Measurements from ENCODE around the gene CDHR3. TPM values are rescaled to one million over a fixed set of nuclear protein-coding genes. Genes with fewer than 3 reads are reported as not detected.

The CDHR3 gene
- total and polyA plus RNA-seq, 10 of the 15 experiments (the other 5 are each of a cell fraction or from before 2014, with no cell fraction given) = 0.06 to 0.11 TPM; not detected in 8

DNA sequence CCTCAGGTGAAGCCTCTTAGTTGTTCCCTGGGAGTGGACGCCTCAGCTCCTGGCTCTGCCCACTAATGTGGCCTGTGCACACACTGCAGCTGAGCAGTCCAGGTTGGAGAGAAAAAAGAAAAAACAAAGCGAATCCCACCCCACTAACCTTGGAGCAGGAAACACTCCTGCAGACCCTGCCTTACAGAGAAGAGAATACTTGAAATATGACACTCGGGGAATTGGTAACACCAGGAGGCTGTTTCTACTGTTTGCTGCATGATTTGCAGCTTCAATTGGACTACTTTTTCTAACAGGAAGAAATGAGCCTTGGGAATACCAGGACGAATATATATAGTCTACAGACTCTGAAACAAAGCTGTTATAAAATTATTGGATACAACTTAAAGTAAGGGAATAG lies 22.2 kb downstream of the CDHR3 start:
- DNase-seq (ENCODE audit: low read depth, low spot score) = no peak
- ATAC-seq = no peak
- Histone ChIP-seq H3K27me3 (replicated peaks in 1 of 2; ENCODE audit: control insufficient read depth in 2 of 2, insufficient read depth in 2 of 2, low read length in 1 of 2) (peaks cover 0 to 2% of the 10 kb centered on the region in 2 experiments; a peak in 2 of 4 replicates), H3K27ac (ENCODE audit: control insufficient read depth, insufficient read depth) (no peak overlapping the region), H3K79me2 (ENCODE audit: control insufficient read depth, insufficient read depth, low read length) (no peaks in the 10 kb centered on the region), H3K4me3 (no peak overlapping the region), H2AFZ (ENCODE audit: control insufficient read depth, low read depth, low read length) (no peak overlapping the region), H3K36me3 (ENCODE audit: control insufficient read depth in 2 of 2, insufficient read depth in 2 of 2, low read length in 1 of 2) (no peaks in the 10 kb centered on the region), H3K4me2 (ENCODE audit: control insufficient read depth, insufficient read depth) (no peak overlapping the region), H3K9ac (ENCODE audit: control insufficient read depth, insufficient read depth, low read length) (no peak overlapping the region), H3K4me1 (ENCODE audit: control insufficient read depth, insufficient read depth, low read length) (no peaks in the 10 kb centered on the region), H4K20me1 (ENCODE audit: control insufficient read depth, insufficient read depth) (no peaks in the 10 kb centered on the region), H3K9me3 (replicated peaks; ENCODE audit: control insufficient read depth, insufficient read depth, low read length) (no peaks in the 10 kb centered on the region)
- in situ Hi-C loops (cut with MboI) = no loop called here
- BruUV-seq (replicated peaks) = no TSS peak
- WGBS (ENCODE audit: insufficient coverage, insufficient replicate concordance, low lambda C conversion rate, missing lambda C conversion rate) = 15% methylated on average over 4 of the region's 4 CpGs
- TF ChIP-seq SREBF2 (IDR thresholded peaks at IDR 0.05; ENCODE audit: low read length) (no peak), CBX3 (IDR thresholded peaks at IDR 0.05; ENCODE audit: borderline replicate concordance, low read depth) (no peak), TARDBP (IDR thresholded peaks at IDR 0.05; ENCODE audit: borderline replicate concordance) (no peak), EP300 (IDR thresholded peaks at IDR 0.05; ENCODE audit: borderline replicate concordance in 1 of 2, control insufficient read depth in 1 of 2, low read depth in 2 of 2, low read length in 2 of 2) (no peak), ATF7 (IDR thresholded peaks at IDR 0.05; ENCODE audit: low read depth) (no peak), POLR2AphosphoS2 (IDR thresholded peaks at IDR 0.05; ENCODE audit: low read depth, low read length) (no peak)
- TF ChIP-seq, protein P1, sequence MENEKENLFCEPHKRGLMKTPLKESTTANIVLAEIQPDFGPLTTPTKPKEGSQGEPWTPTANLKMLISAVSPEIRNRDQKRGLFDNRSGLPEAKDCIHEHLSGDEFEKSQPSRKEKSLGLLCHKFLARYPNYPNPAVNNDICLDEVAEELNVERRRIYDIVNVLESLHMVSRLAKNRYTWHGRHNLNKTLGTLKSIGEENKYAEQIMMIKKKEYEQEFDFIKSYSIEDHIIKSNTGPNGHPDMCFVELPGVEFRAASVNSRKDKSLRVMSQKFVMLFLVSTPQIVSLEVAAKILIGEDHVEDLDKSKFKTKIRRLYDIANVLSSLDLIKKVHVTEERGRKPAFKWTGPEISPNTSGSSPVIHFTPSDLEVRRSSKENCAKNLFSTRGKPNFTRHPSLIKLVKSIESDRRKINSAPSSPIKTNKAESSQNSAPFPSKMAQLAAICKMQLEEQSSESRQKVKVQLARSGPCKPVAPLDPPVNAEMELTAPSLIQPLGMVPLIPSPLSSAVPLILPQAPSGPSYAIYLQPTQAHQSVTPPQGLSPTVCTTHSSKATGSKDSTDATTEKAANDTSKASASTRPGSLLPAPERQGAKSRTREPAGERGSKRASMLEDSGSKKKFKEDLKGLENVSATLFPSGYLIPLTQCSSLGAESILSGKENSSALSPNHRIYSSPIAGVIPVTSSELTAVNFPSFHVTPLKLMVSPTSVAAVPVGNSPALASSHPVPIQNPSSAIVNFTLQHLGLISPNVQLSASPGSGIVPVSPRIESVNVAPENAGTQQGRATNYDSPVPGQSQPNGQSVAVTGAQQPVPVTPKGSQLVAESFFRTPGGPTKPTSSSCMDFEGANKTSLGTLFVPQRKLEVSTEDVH (IDR thresholded peaks at IDR 0.05; ENCODE audit: low read depth, partially characterized antibody) = no peak
- intact Hi-C loops (cut with micrococcal nuclease; ENCODE audit: unreplicated experiment) = no loop called here
- CTCF ChIA-PET = interaction anchor here (0.7 to 1.2 kb wide), 2 partner anchors 9 to 221 kb away, joined by 3 to 4 read pairs; no protein-coding TSS in a partner anchor
- SMC1A ChIA-PET (ENCODE audit: uncharacterized antibody, unreplicated experiment) = no interaction called here
- RAD21 ChIA-PET (ENCODE audit: unreplicated experiment) = no interaction called here
- FAIRE-seq = no peak
- POLR2A ChIA-PET = no interaction called here

All from GM12878 (cell line).